SK-N-SH (cell line): ENCODE measurements around the gene TNRC6C. TPM values are rescaled to one million over a fixed set of nuclear protein-coding genes. Genes with fewer than 3 reads are reported as not detected.

Experiments used
- CTCF ChIA-PET: fragments of 300-600, 350-600 bp; formaldehyde crosslinking; extraction: SDS; loops from one replicate; lab custom pipeline; 2021; lab: Yijun Ruan, JAX
- POLR2A ChIA-PET: fragments of 350-600 bp; sonication (Branson Sonifier 250); formaldehyde crosslinking; extraction: SDS; loops from one replicate; lab custom pipeline; 2020; ENCODE audit warnings: antibody characterized with exemption, inconsistent platforms; lab: Yijun Ruan, JAX
- DNase-seq: peaks from one replicate; pipeline ENCODE4 v3.0.0; 2012
- H2AFZ ChIP-seq: fragments of 200-600 bp; sonication (generic); 2 replicates; pipeline ENCODE4 v1.8.1; 2016; ENCODE audit warnings: antibody characterized with exemption, mild to moderate bottlenecking, low read depth
- H3F3A ChIP-seq: fragments of 200-600 bp; sonication (generic); replicated peaks from 2 replicates; pipeline ENCODE3; 2016; ENCODE audit warnings: antibody characterized with exemption, mild to moderate bottlenecking; ENCODE audit not compliant: insufficient read depth
- H3K27ac ChIP-seq, 2 experiments: fragments of 200-500 bp in 1 of 2; fragments of 200-600 bp in 1 of 2; sonication (Bioruptor generic) in 1 of 2; sonication (generic), shearing (Covaris generic) in 1 of 2; 2 replicates each; pipeline versions ENCODE4 v1.5.1 to v1.6.1; 2014 to 2016; ENCODE audit warnings: low read depth in 2 of 2, inconsistent platforms in 1 of 2, low read length in 1 of 2, mild to moderate bottlenecking in 1 of 2, mixed read lengths in 1 of 2
- H3K27me3 ChIP-seq: fragments of 200-600 bp; sonication (generic), shearing (Covaris generic); 2 replicates; pipeline ENCODE4 v1.6.1; 2016; ENCODE audit warnings: mixed run types; ENCODE audit not compliant: insufficient read depth
- H3K36me3 ChIP-seq, 2 experiments: fragments of 200-500 bp in 1 of 2; fragments of 200-600 bp in 1 of 2; sonication (Bioruptor generic) in 1 of 2; sonication (generic) in 1 of 2; replicated peaks in 1 of 2; 2 replicates each; pipeline versions ENCODE3 to v1.5.1; 2014 to 2016; ENCODE audit warnings: low read length in 1 of 2, mild to moderate bottlenecking in 1 of 2; ENCODE audit not compliant: insufficient read depth in 2 of 2, control insufficient read depth in 1 of 2
- H3K4me1 ChIP-seq, 2 experiments: fragments of 200-500 bp in 1 of 2; fragments of 200-600 bp in 1 of 2; sonication (Bioruptor generic) in 1 of 2; sonication (generic), shearing (Covaris generic) in 1 of 2; 2 replicates each; pipeline versions ENCODE4 v1.5.1 to v1.6.1; 2014 to 2016; ENCODE audit warnings: low read depth in 1 of 2, low read length in 1 of 2, mixed run types in 1 of 2; ENCODE audit not compliant: insufficient read depth in 2 of 2, control insufficient read depth in 1 of 2
- H3K4me2 ChIP-seq: fragments of 200-600 bp; sonication (generic), shearing (Covaris generic); 2 replicates; pipeline ENCODE4 v1.6.1; 2017; ENCODE audit warnings: mixed run types
- H3K4me3 ChIP-seq, 2 experiments: fragments of 200-500 bp in 1 of 2; fragments of 200-600 bp in 1 of 2; sonication (Bioruptor generic) in 1 of 2; sonication (generic), shearing (Covaris generic) in 1 of 2; 2 replicates each; pipeline versions ENCODE4 v1.5.1 to v1.8.1; 2014 to 2016; ENCODE audit warnings: low read depth in 2 of 2, inconsistent platforms in 1 of 2, low read length in 1 of 2, mild to moderate bottlenecking in 1 of 2, mixed read lengths in 1 of 2, moderate library complexity in 1 of 2
- H3K79me2 ChIP-seq: fragments of 200-600 bp; sonication (generic); 2 replicates; pipeline ENCODE4 v1.8.1; 2017; ENCODE audit warnings: mild to moderate bottlenecking; ENCODE audit not compliant: insufficient read depth
- H3K9ac ChIP-seq: fragments of 200-600 bp; sonication (generic); 2 replicates; pipeline ENCODE4 v1.6.1; 2017; ENCODE audit warnings: mixed run types
- H3K9me2 ChIP-seq: fragments of 200-600 bp; sonication (generic); 2 replicates; pipeline ENCODE4 v1.6.1; 2017; ENCODE audit warnings: mixed run types
- H3K9me3 ChIP-seq: fragments of 200-600 bp; sonication (generic); 2 replicates; pipeline ENCODE4 v1.6.1; 2017; ENCODE audit warnings: mixed run types, mild to moderate bottlenecking, moderate library complexity
- H4K20me1 ChIP-seq: fragments of 200-600 bp; sonication (generic); 2 replicates; pipeline ENCODE4 v1.6.1; 2017; ENCODE audit warnings: mild to moderate bottlenecking, mixed run types; ENCODE audit not compliant: insufficient read depth
- EP300 ChIP-seq, 2 experiments: IDR thresholded peaks; 2 replicates each; pipeline versions ENCODE4 v1.4.0 to v1.6.1; 2012; ENCODE audit warnings: borderline replicate concordance in 1 of 2, low read depth in 1 of 2, low read length in 1 of 2
- EZH2phosphoT487 ChIP-seq: fragments of 200-600 bp; sonication (generic); IDR thresholded peaks from 2 replicates; pipeline ENCODE4 v1.6.1; 2017; ENCODE audit warnings: low read depth, mixed run types, mild to moderate bottlenecking, antibody characterized with exemption, moderate library complexity, borderline replicate concordance
- FOXM1 ChIP-seq: IDR thresholded peaks from 2 replicates; pipeline ENCODE4 v1.4.0; 2012; ENCODE audit warnings: low read depth, mild to moderate bottlenecking
- JUND ChIP-seq: IDR thresholded peaks from 2 replicates; pipeline ENCODE4 v1.4.0; 2012
- MEF2A ChIP-seq: IDR thresholded peaks from 2 replicates; pipeline ENCODE4 v1.4.0; 2012; ENCODE audit warnings: low read depth, borderline replicate concordance
- NFIC ChIP-seq: IDR thresholded peaks from 2 replicates; pipeline ENCODE4 v1.4.0; 2012; ENCODE audit warnings: borderline replicate concordance
- POLR2AphosphoS5 ChIP-seq: IDR thresholded peaks from 2 replicates; pipeline ENCODE4 v1.6.1; 2012; ENCODE audit warnings: low read depth, low read length
- RAD21 ChIP-seq: IDR thresholded peaks from 2 replicates; pipeline ENCODE4 v1.6.1; 2012; ENCODE audit warnings: mild to moderate bottlenecking, low read length
- RFX5 ChIP-seq: IDR thresholded peaks from 2 replicates; pipeline ENCODE4 v1.6.1; 2012; ENCODE audit warnings: mild to moderate bottlenecking, improper control_type of control experiment, low read length
- WGBS: methylation state at CpG from one replicate; pipeline ENCODE4 v1.1.6; 2017; ENCODE audit warnings: low lambda C conversion rate; 5-methylcytosine and 5-hydroxymethylcytosine counted together
- polyA plus RNA-seq, 3 experiments: library from polyadenylated mRNA; depleted of rRNA; stranded (reverse); fragments of >200 nt; gene quantifications; 2 replicates each; pipeline ENCODE4 v1.2.3, GENCODE V29; 2012
- TF ChIP-seq, protein P1 (sequence below): IDR thresholded peaks from 2 replicates; pipeline ENCODE4 v1.4.0; 2012; ENCODE audit warnings: low read depth, borderline replicate concordance
- TF ChIP-seq, protein P2 (sequence below): IDR thresholded peaks from 2 replicates; pipeline ENCODE4 v1.4.0; 2012; ENCODE audit warnings: low read depth, borderline replicate concordance
- TF ChIP-seq, protein P3 (sequence below): IDR thresholded peaks from 2 replicates; pipeline ENCODE4 v1.6.1; 2012; ENCODE audit warnings: mild to moderate bottlenecking, low read depth, low read length, moderate library complexity

The TNRC6C gene
- polyA plus RNA-seq, 1 of the 3 experiments (the other 2 are of a cell fraction), result 2.2 TPM

DNA sequence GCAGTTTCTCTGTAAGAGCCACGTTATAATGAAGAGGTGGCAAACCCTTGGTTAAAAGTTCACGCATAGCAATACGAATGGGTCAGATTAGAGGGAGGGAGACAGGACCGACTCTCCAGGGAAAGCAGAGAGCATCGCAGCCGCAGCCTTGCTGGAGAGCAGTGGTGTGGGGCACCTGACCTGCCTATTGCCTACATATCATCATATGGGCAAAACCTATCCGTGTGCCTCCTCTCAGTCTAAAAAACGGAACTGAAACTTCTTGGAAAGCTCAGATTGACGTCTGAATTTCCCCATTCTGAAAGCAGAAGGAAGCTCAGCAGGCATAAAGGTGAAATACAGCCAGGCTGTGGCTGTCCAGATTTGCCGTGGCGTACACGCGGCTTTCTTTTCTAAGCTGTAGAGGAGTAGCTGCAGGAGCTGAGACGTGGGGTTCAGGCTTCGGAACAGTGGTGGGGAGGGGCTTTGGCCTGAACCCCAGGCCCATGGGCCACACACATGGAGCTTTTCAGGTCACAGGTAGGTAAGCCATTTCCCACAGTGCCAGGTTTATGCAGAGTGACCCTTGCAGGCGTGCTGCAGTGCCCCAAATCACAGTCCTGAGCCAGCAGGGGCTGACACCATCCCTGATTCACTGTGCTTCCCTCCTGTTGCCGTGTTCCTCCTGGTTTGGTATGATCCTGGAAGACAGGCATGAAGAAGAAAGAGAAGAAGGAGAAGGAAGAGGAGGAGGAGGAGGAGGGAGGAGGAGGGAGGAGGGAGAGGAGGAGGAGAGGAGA, 41.6 kb upstream of the TNRC6C start:
- CTCF ChIA-PET, result interaction anchor here (0.6 to 4.6 kb wide), 13 partner anchors 8 to 389 kb away, joined by 3 to 20 read pairs (median 7); partner anchors contain the start of gene TNRC6C
- Histone ChIP-seq H3K27me3 (peaks cover 46% of the 10 kb centered on the region), H3K9me2 (no peaks in the 10 kb centered on the region), H3K27ac (no peak overlapping the region; a peak in 1 of 4 replicates), H2AFZ (no peak overlapping the region), H3K79me2 (no peaks in the 10 kb centered on the region), H3K9me3 (no peaks in the 10 kb centered on the region), H3K36me3 (no peaks in the 10 kb centered on the region), H3K4me2 (0 out of 2 replicates have a peak overlapping the region, but pooled peaks have one; percentile 8), H3K4me1 (peaks cover 0 to 21% of the 10 kb centered on the region in 2 experiments; a peak in 2 of 4 replicates), H3K4me3 (no peak overlapping the region), H3K9ac (no peak overlapping the region), H4K20me1 (no peaks in the 10 kb centered on the region), H3F3A (no peaks in the 10 kb centered on the region)
- WGBS, result 49% methylated on average over 17 of the region's 17 CpGs
- POLR2A ChIA-PET, result interaction anchor here (0.9 to 2.5 kb wide), 5 partner anchors 12 to 41 kb away, joined by 3 to 30 read pairs (median 6); partner anchors contain the start of gene TNRC6C
- TF ChIP-seq RFX5 (no peak), NFIC (no peak), MEF2A (no peak), JUND (no peak), EP300 (IDR thresholded peaks at IDR 0.05; ENCODE audit: borderline replicate concordance in 1 of 2, low read depth in 1 of 2, low read length in 1 of 2) (no peak)
- TF ChIP-seq, protein P1, sequence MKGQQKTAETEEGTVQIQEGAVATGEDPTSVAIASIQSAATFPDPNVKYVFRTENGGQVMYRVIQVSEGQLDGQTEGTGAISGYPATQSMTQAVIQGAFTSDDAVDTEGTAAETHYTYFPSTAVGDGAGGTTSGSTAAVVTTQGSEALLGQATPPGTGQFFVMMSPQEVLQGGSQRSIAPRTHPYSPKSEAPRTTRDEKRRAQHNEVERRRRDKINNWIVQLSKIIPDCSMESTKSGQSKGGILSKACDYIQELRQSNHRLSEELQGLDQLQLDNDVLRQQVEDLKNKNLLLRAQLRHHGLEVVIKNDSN, result no peak
- DNase-seq, result no peak

DNA sequence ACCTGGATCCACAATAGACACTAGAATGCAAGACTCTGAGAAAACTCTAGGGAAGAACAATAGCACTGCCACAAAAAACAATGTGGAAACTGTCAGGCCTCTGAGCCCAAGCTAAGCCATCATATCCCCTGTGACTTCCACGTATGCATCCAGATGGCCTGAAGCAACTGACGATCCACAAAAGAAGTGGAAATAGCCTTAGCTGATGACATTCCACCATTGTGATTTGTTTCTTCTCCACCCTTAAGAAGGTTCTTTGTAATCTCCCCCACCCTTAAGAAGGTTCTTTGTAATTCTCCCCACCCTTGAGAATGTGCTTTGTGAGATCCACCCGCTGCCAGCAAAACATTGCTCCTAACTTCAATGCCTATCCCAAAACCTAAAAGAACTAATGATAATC, 39.2 kb upstream of the TNRC6C start:
- Histone ChIP-seq H3K27me3 (peaks cover 49% of the 10 kb centered on the region), H3K4me2 (no peak overlapping the region), H3K4me1 (peaks cover 0 to 28% of the 10 kb centered on the region in 2 experiments; a peak in 2 of 4 replicates), H3K36me3 (no peaks in the 10 kb centered on the region), H2AFZ (no peak overlapping the region), H3K9me2 (no peaks in the 10 kb centered on the region), H3K9me3 (no peaks in the 10 kb centered on the region), H3F3A (no peaks in the 10 kb centered on the region), H3K4me3 (no peak overlapping the region), H3K9ac (no peak overlapping the region), H4K20me1 (no peaks in the 10 kb centered on the region), H3K79me2 (no peaks in the 10 kb centered on the region), H3K27ac (no peak overlapping the region)
- CTCF ChIA-PET, result interaction anchor here (1.4 kb wide), 1 partner anchor 376 kb away, joined by 5 read pairs; no protein-coding TSS in a partner anchor
- DNase-seq, result no peak
- POLR2A ChIA-PET, result no interaction called here
- WGBS, result 82% methylated on average over 3 of the region's 3 CpGs
- TF ChIP-seq RAD21, result no peak
- TF ChIP-seq, protein P2, sequence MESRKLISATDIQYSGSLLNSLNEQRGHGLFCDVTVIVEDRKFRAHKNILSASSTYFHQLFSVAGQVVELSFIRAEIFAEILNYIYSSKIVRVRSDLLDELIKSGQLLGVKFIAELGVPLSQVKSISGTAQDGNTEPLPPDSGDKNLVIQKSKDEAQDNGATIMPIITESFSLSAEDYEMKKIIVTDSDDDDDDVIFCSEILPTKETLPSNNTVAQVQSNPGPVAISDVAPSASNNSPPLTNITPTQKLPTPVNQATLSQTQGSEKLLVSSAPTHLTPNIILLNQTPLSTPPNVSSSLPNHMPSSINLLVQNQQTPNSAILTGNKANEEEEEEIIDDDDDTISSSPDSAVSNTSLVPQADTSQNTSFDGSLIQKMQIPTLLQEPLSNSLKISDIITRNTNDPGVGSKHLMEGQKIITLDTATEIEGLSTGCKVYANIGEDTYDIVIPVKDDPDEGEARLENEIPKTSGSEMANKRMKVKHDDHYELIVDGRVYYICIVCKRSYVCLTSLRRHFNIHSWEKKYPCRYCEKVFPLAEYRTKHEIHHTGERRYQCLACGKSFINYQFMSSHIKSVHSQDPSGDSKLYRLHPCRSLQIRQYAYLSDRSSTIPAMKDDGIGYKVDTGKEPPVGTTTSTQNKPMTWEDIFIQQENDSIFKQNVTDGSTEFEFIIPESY, result no peak
- TF ChIP-seq POLR2AphosphoS5, result no peak
- TF ChIP-seq EZH2phosphoT487, result no peak
- TF ChIP-seq NFIC, result no peak
- TF ChIP-seq EP300 (IDR thresholded peaks at IDR 0.05; ENCODE audit: borderline replicate concordance in 1 of 2, low read depth in 1 of 2, low read length in 1 of 2), result no peak
- TF ChIP-seq, protein P3, sequence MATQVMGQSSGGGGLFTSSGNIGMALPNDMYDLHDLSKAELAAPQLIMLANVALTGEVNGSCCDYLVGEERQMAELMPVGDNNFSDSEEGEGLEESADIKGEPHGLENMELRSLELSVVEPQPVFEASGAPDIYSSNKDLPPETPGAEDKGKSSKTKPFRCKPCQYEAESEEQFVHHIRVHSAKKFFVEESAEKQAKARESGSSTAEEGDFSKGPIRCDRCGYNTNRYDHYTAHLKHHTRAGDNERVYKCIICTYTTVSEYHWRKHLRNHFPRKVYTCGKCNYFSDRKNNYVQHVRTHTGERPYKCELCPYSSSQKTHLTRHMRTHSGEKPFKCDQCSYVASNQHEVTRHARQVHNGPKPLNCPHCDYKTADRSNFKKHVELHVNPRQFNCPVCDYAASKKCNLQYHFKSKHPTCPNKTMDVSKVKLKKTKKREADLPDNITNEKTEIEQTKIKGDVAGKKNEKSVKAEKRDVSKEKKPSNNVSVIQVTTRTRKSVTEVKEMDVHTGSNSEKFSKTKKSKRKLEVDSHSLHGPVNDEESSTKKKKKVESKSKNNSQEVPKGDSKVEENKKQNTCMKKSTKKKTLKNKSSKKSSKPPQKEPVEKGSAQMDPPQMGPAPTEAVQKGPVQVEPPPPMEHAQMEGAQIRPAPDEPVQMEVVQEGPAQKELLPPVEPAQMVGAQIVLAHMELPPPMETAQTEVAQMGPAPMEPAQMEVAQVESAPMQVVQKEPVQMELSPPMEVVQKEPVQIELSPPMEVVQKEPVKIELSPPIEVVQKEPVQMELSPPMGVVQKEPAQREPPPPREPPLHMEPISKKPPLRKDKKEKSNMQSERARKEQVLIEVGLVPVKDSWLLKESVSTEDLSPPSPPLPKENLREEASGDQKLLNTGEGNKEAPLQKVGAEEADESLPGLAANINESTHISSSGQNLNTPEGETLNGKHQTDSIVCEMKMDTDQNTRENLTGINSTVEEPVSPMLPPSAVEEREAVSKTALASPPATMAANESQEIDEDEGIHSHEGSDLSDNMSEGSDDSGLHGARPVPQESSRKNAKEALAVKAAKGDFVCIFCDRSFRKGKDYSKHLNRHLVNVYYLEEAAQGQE, result no peak
- TF ChIP-seq FOXM1, result no peak
- no peak for TF ChIP-seq MEF2A
